Measurements from ENCODE around the gene PNPLA7.
A peak's percentile ranks its signal among the peaks of the same experiment; 100 is the strongest.

The PNPLA7 gene

DNA sequence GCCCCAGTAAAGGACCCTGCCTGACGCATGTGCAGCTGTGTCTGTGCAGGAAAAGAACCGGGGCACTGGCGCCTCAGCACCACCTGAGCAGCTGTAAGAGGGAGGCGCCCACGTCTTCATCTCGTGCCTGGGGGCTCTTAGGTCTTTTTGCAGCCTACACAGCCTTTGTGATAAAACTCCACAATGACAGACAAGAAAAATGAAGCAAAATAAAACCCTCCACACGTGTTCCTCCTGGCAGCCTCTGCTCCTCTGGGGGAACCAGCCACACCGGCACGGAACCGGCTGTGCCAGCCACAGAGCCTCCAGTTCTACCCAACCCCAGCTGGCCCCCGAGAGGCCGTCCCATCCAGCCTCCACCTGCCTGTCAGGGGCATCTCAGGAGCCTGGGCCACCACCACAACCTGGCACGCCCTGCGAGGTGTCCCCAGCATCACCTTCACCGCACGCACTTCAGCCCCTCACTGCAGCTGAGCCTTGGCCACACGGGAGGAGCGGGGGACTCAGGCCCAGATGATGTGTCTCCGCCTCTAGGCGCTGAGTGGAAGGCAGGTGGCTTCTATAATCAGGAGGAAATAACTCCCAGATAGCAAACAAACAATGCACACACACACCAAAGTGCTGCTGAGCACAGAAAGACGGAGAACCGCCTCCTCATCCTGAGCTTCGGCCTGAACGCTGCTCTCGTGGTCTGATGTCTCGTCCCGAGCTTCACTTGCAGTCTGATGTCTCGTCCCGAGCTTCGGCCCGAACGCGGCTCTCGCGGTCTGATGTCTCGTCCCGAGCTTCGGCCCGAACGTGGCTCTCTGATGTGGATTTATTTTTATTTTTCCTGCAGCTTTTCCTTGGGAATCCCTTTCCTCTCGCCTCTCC is 62.5 kb downstream of the PNPLA7 start:
- DNase-seq (no peak), ATAC-seq (replicated peaks) (no peak)
- Mint-ChIP-seq H3K27me3 (no peaks in the 10 kb centered on the region), H3K27ac (no peak overlapping the region), H3K36me3 (ENCODE audit: insufficient read depth) (no peaks in the 10 kb centered on the region), H3K9me3 (no peaks in the 10 kb centered on the region), H3K4me1 (ENCODE audit: low read depth in 2 of 2) (peaks cover 0 to 5% of the 10 kb centered on the region in 2 donors), H3K4me3 (no peak overlapping the region)

DNA sequence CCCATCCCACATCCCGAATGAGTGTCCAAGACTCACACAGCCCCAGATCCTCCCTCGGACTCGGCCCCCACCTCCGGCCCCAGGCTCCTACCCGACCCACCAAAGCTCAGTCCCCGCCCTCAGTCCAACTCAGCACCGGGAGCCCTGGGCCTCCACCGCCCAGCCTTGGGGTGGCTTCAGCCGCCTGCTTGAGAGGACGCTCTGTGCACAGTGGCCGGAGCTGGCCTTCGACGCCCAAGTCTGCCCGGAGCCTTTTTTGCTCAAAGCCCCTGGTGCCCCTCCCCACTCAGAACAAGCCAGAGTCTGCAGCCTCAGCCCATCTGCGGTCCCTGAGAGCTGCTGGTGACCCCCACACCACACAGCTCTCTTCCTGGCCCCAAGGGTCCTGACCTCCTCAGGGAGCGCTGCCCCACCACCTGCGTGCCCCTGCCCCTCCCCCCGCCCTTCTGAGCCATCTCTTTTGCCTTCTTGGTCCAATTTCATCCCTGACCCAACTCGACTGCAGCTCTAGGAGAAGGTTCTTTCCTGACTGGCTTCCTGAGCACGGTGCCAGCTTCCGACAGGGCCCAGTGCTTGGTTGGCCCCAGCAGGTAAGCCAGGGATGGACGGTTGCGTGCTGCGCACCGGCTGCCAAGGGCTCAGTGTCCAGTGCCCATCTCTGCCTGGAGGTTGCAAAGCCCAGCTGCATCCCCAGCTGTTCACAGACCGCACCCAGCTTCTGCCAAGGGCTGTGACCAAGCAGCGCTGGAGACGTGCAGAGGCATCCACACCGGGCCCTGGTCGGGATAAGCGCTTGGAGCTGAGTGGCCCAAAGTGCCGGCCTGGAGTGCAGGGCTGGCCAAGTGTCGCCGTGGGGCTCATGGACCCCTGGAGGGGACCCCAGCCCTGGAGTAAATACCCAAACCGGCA is 63.4 kb downstream of the PNPLA7 start:
- peaks cover 2 to 6% of the 10 kb centered on the region in 2 donors for H3K4me1 Mint-ChIP-seq (ENCODE audit: low read depth in 2 of 2)
- no peaks in the 10 kb centered on the region for H3K9me3 Mint-ChIP-seq
- DNase-seq, result no peak
- no peak overlapping the region for H3K4me3 Mint-ChIP-seq
- no peaks in the 10 kb centered on the region for H3K36me3 Mint-ChIP-seq (ENCODE audit: insufficient read depth)
- peak overlapping the region in 1 of 2 donors; percentile 41 for H3K27ac Mint-ChIP-seq
- ATAC-seq (replicated peaks), result no peak
- H3K27me3 Mint-ChIP-seq, result no peaks in the 10 kb centered on the region

DNA sequence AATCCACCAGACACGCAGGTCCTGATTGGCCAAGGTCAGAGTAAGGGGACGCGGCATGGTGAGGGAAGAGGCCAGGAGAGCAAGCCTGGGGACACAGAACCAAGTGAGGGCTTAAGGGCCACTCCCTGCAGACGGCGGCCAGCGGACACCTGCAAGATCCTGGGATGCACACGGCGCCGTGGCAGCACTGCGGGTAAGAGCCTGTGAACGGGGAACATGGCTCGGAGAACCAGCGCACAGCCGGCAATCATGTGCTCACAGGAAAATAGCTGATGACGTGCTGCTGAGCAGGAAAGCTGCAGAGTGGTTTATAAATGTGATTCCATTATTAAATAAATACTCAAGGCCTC is 64.1 kb downstream of the PNPLA7 start:
- H3K27ac Mint-ChIP-seq, result peak overlapping the region in 1 of 2 donors; percentile 41

DNA sequence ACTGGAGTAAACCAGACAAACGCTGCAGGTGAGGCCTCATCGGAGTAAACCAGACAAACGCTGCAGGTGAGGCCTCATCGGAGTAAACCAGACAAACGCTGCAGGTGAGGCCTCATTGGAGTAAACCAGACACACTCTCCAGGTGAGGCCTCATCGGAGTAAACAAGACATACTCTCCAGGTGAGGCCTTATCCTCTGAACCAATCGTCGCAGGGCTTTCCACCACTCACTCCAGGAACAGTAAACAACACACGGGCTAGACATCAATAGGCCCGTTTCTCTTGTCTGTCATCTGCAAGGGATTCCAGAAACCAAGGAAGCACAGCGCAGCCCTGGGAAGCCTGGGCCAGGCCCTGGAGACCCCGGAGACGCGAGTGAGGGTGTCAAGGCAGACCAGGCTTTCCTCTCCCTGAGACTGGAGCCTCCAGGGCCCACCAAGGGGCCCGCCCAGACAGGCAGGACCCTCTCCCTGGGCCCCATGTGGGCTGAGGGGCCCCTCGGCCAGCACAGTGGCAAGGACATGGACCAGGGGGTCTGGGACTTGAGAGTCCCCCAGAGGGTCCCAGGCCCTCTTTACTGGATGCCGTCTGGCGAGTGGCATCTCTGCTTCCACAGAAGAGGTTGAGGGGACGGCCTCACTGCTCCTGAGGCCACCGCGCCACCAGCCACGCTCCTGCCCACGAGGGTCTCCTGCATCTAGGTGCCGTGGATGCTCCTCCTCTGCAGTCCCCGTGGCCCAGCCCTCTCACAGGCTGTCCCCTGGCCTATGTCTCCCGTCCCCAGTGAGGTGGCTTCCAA is 64.7 kb downstream of the PNPLA7 start:
- peaks cover 1 to 8% of the 10 kb centered on the region in 2 donors for H3K4me1 Mint-ChIP-seq (ENCODE audit: low read depth in 2 of 2)
- DNase-seq (no peak), ATAC-seq (replicated peaks) (no peak)
- H3K36me3 Mint-ChIP-seq (ENCODE audit: insufficient read depth), result no peaks in the 10 kb centered on the region
- H3K27me3 Mint-ChIP-seq, result no peaks in the 10 kb centered on the region
- no peak overlapping the region for H3K4me3 Mint-ChIP-seq
- no peaks in the 10 kb centered on the region for H3K9me3 Mint-ChIP-seq
- no peak overlapping the region for H3K27ac Mint-ChIP-seq

More for the DNA sequence above, 64.1 kb downstream of the PNPLA7 start:
- no peak for ATAC-seq (replicated peaks)
- no peaks in the 10 kb centered on the region for H3K36me3 Mint-ChIP-seq (ENCODE audit: insufficient read depth)
- no peak overlapping the region for H3K4me3 Mint-ChIP-seq
- H3K4me1 Mint-ChIP-seq (ENCODE audit: low read depth in 2 of 2), result peaks cover 4 to 8% of the 10 kb centered on the region in 2 donors
- H3K27me3 Mint-ChIP-seq, result no peaks in the 10 kb centered on the region
- no peaks in the 10 kb centered on the region for H3K9me3 Mint-ChIP-seq
- no peak for DNase-seq

DNA sequence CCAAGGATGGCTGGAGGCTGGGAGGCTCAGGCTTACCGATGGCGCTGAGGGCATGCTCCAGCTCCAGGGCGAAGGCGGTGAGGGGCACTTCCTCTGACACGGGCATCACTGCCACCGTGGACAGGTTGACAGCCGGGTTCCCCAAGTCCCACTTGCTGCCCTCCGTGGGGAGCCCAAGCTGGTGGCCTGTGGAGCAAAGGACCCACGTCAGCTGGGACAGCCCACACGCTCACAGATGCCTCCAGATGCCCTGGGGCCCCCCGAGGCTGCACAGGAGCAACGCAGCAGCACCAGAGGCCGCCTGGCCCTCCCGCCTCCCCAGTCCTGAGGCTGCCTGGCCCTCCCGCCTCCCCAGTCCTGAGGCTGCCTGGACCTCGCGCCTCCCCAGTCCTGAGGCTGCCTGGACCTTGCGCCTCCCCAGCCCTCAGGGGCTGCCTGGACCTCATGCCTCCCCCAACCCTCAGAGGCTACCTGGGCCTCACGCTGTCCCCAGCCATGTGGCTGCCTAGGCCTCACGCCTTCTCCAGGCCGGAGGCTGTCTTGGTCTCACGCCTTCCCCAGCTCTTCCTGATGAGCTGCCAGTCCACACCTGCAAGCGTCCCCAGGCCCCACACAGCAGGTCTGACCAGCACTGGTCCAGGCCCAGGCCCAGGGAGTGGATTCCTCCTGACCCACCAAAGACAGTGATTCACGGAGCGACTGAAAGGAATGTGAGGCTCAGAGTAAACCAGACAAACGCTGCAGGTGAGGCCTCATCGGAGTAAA is 65.5 kb downstream of the PNPLA7 start:
- ATAC-seq (replicated peaks) (no peak), DNase-seq (no peak)
- H3K27me3 Mint-ChIP-seq, result no peaks in the 10 kb centered on the region
- peaks cover 1 to 8% of the 10 kb centered on the region in 2 donors for H3K4me1 Mint-ChIP-seq (ENCODE audit: low read depth in 2 of 2)
- no peak overlapping the region for H3K27ac Mint-ChIP-seq
- H3K9me3 Mint-ChIP-seq, result no peaks in the 10 kb centered on the region
- H3K4me3 Mint-ChIP-seq, result no peak overlapping the region
- H3K36me3 Mint-ChIP-seq (ENCODE audit: insufficient read depth), result no peaks in the 10 kb centered on the region

DNA sequence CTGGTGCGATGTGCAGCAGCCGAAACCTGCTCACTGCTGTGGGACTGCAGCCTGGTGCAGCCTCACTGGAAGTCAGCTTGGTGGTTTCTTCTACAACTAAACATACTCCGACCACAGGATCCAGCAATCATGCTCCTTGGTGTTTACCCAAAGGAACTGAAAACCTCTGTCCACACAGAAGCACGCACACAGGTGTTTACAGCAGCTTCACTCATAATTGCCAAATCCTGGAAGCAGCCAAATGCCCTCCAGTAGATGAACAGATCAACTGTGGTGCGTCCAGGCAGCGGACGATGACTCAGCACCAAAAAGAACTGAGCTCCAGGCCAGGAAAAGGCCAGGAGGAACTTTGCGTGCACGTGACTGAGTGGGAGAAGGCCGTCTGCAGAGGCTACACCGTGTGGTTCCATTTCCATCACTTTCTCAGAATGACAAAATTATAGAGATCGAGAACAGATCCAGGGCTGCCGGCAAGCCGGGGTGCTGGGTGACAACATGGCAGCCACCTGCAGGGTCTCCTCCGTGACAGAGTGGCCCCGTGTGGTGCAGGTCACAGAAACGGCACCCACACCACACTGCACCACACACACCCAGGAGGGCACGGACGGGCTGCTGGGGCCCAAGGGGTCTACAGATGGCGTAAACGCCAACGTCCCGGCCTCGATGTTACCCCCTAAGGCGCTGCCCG is 68.0 kb downstream of the PNPLA7 start:
- DNase-seq, result no peak
- Mint-ChIP-seq H3K27ac (peak overlapping the region in 1 of 2 donors; percentile 8), H3K9me3 (no peaks in the 10 kb centered on the region), H3K4me3 (peak overlapping the region in 1 of 2 donors; percentile 13), H3K36me3 (ENCODE audit: insufficient read depth) (no peaks in the 10 kb centered on the region), H3K27me3 (no peaks in the 10 kb centered on the region), H3K4me1 (ENCODE audit: low read depth in 2 of 2) (peaks cover 1 to 8% of the 10 kb centered on the region in 2 donors)
- no peak for ATAC-seq (replicated peaks)

DNA sequence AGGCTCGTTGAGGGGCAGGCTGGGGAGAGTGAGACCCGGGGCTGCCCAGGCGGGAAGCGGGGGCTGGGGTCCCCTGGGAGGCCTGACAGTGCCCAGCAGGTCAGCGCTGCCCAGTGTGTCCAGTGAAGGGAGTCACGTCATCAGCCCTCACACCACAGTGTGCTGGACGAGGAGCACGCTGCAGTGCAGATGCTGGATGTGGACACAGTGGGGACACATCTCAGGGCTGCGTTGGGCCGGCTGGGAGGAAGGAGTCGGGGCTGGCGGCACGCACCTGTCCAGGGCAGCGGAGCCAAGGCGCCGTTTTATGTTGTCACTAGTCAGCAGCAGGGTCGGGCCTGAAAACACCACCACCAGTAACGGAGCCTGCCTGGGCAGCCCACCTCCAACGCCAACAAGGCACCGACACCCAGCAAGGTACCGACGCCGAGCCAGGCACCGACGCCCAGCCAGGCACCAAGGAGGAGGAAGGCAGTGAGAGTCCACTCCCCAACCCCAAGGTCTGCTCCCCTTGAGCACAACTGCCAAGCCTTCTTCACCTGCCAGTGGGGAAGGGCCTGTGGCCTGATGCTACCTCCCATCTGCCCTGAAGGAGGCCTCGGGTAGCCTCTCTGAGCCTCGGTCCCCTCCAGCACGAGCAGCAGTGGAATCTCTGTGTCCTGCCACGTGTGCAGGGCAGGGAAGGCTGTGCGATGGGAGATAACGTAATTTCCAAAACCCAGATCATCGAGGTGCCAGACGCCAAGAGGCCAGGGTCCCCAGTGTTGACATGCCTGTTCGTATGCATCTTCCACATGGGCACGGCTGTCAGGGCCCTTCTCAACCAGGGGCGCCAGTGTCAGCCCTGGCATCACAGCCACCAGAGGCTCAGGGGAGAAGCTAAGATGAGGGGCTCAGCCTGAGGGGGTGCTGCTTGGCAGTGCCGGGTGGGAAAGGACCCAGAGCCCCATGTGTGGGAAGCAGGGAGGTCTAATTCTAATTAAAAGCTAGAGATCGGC is 69.2 kb downstream of the PNPLA7 start:
- H3K27ac Mint-ChIP-seq, result no peak overlapping the region

DNA sequence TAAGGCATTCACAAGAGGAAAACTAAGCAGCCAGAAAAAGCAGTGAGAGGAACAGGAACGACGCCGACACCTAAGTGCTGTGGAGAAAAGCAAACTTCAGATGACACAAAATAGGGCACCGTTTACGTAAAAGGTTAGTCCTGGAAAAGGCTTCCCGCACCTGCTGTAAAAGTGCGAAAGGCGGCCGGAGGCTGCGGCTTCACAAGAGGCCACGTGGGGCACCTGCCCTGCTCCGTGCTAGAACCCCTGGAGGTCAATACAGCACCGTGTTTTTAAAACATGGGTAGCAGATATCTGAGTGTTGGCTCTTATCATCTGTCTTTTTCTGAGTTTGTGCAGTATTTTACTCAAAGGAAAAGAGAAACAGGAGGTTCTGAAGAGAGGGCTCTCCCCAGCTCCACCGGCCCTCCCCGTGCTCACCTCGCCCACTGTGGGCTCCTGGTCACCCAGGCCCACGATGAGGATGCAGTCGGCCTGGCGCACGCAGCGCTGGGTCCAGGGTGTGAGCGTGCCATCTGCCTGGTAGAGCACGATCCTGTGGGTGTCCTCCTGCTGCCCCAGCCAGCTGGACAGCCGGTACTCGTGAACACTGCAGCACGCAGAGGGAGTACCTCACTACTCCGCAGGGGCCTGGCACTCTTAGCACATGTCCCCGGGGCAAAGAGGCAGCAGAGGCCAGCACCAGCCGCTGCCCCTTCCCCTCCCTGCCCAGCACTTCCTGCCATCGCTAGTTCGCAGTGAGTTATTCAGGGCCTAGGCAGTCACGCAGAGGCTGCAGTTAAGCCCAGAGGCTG is 70.1 kb downstream of the PNPLA7 start:
- Mint-ChIP-seq H3K9me3 (peaks cover 2 to 9% of the 10 kb centered on the region in 2 donors), H3K4me3 (no peak overlapping the region), H3K36me3 (ENCODE audit: insufficient read depth) (no peaks in the 10 kb centered on the region), H3K4me1 (ENCODE audit: low read depth in 2 of 2) (peaks cover 1 to 8% of the 10 kb centered on the region in 2 donors), H3K27me3 (no peaks in the 10 kb centered on the region), H3K27ac (no peak overlapping the region)
- DNase-seq (no peak), ATAC-seq (replicated peaks) (no peak)

More for the DNA sequence above, 69.2 kb downstream of the PNPLA7 start:
- DNase-seq (no peak), ATAC-seq (replicated peaks) (no peak)
- no peaks in the 10 kb centered on the region for H3K27me3 Mint-ChIP-seq
- peaks cover 1 to 8% of the 10 kb centered on the region in 2 donors for H3K4me1 Mint-ChIP-seq (ENCODE audit: low read depth in 2 of 2)
- H3K9me3 Mint-ChIP-seq, result peaks cover 0 to 4% of the 10 kb centered on the region in 2 donors
- H3K4me3 Mint-ChIP-seq, result no peak overlapping the region
- H3K36me3 Mint-ChIP-seq (ENCODE audit: insufficient read depth), result no peaks in the 10 kb centered on the region

DNA sequence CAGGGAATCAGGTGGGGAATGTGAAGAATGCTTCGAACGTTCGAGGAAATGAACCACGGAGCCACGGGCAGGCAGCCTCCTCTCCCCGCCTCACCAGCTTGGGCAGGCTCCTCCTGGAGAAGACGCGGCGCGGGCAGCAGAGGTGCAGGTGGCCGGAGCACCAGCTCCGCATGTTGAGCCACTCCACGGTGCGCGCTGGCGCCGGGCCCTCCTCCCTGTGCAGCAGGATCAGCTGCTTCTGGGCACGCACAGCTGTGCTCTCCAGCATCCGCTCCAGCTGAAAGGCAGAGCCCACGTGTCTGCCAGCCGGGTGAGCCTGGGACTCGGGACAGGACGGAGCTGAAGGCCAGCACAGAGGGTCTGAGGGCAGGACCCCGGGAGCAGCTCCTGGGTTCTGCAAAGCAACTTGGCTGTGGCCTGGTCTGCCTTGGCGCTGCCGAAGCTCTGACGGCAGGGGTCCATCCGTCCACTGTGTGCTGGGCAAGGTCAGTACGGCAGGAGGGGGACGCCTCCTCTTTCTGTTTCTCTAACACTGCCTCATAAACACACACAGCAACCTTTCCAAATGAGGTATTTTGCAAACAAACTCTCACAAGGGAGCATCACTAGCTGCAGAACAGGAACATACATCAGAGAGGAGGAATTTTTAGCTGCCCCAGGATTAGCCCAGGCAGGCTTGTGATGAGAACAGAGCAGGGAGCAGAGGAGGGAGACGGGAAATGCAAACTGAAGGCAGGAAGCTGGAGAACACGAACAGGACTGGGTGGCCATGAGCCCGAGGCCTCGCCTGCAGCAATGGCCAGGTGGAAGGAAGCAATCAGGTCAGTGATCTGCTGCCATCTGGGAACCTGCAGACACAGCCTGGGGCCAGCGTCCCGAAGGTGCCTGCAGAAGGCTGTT is 71.0 kb downstream of the PNPLA7 start:
- Mint-ChIP-seq H3K36me3 (ENCODE audit: insufficient read depth) (no peaks in the 10 kb centered on the region), H3K27ac (no peak overlapping the region), H3K4me3 (no peak overlapping the region), H3K4me1 (ENCODE audit: low read depth in 2 of 2) (peaks cover 1 to 8% of the 10 kb centered on the region in 2 donors), H3K9me3 (peaks cover 4 to 13% of the 10 kb centered on the region in 2 donors), H3K27me3 (no peaks in the 10 kb centered on the region)
- no peak for ATAC-seq (replicated peaks)
- DNase-seq, result no peak

DNA sequence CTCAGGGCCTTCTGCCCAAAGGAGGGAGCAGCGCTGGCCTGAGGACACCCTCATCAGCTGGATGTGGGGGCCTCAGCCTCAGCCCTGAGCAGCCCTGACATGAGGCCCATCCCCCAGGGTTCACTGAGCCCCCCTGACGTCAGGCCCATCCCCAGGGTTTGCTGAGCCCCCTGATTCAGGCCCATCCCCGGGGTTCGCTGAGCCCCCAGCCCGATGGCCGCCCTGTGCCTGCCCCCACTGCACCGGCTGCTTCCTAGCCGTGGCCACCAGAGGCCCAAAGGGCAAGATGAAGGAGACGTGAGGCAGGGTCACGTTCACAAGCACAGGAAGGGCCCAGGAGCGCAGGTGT is 71.6 kb downstream of the PNPLA7 start:
- H3K27me3 Mint-ChIP-seq, result no peaks in the 10 kb centered on the region
- H3K4me1 Mint-ChIP-seq (ENCODE audit: low read depth in 2 of 2), result peaks cover 1 to 8% of the 10 kb centered on the region in 2 donors
- H3K9me3 Mint-ChIP-seq, result peaks cover 5 to 19% of the 10 kb centered on the region in 2 donors
- ATAC-seq (replicated peaks), result no peak
- no peak overlapping the region for H3K27ac Mint-ChIP-seq
- no peak overlapping the region for H3K4me3 Mint-ChIP-seq
- no peak for DNase-seq
- no peaks in the 10 kb centered on the region for H3K36me3 Mint-ChIP-seq (ENCODE audit: insufficient read depth)
